HEK293 (cell line): ENCODE data around the gene SLC35G3.

Source experiments
- BCL11B ChIP-seq: fragments of 450-650 bp; formaldehyde crosslinking; IDR thresholded peaks from 2 replicates; pipeline ENCODE4 v1.5.1; 2016; ENCODE audit warnings: low read depth, missing biosample characterization, missing genetic modification characterization
- CTCF ChIP-seq: fragments of 450-650 bp; formaldehyde crosslinking; IDR thresholded peaks from 2 replicates; pipeline ENCODE4 v1.5.1; 2016; ENCODE audit warnings: missing biosample characterization, missing genetic modification characterization
- YY1 ChIP-seq: fragments of 450-650 bp; formaldehyde crosslinking; IDR thresholded peaks from 2 replicates; pipeline ENCODE4 v1.5.1; 2018; ENCODE audit warnings: missing biosample characterization, missing genetic modification characterization
- ZBTB1 ChIP-seq: fragments of 450-650 bp; formaldehyde crosslinking; IDR thresholded peaks from 2 replicates; pipeline ENCODE4 v1.5.1; 2016; ENCODE audit warnings: missing biosample characterization, missing genetic modification characterization
- ZNF175 ChIP-seq: fragments of 450-650 bp; formaldehyde crosslinking; IDR thresholded peaks from 2 replicates; pipeline ENCODE4 v1.5.1; 2016; ENCODE audit warnings: missing biosample characterization, missing genetic modification characterization
- ZNF274 ChIP-seq, 2 experiments: fragments of 200-500 bp in 1 of 2; fragments of 450-650 bp in 1 of 2; sonication (Bioruptor generic) in 1 of 2; formaldehyde crosslinking in 1 of 2; IDR thresholded peaks; 2 replicates each; pipeline versions ENCODE4 v1.5.1 to v1.6.1; 2014 to 2016; ENCODE audit warnings: borderline replicate concordance in 1 of 2, inconsistent platforms in 1 of 2, low read length in 1 of 2, missing biosample characterization in 1 of 2, missing genetic modification characterization in 1 of 2
- ZNF280C ChIP-seq: fragments of 450-650 bp; formaldehyde crosslinking; IDR thresholded peaks from 2 replicates; pipeline ENCODE4 v1.5.1; 2016; ENCODE audit warnings: missing biosample characterization, missing genetic modification characterization
- ZNF335 ChIP-seq: fragments of 450-650 bp; formaldehyde crosslinking; conservative IDR thresholded peaks from 2 replicates; pipeline ENCODE4 v1.5.1; 2016; ENCODE audit warnings: missing biosample characterization, missing genetic modification characterization
- ZNF48 ChIP-seq: fragments of 450-650 bp; formaldehyde crosslinking; IDR thresholded peaks from 2 replicates; pipeline ENCODE4 v1.5.1; 2016; ENCODE audit warnings: missing biosample characterization, missing genetic modification characterization
- ZNF660 ChIP-seq: fragments of 450-650 bp; IDR thresholded peaks from 2 replicates; pipeline ENCODE4 v1.5.1; 2018; ENCODE audit warnings: missing biosample characterization, mild to moderate bottlenecking, missing genetic modification characterization

GRCh38 chr17:35224436-35224835 lies 30.2 kb upstream of the SLC35G3 start:
- TF ChIP-seq BCL11B (tag by site-specific recombination) (no peak), ZNF274 (IDR thresholded peaks at IDR 0.05; ENCODE audit: low read length) (no peak), ZNF274 (tag by site-specific recombination; IDR thresholded peaks at IDR 0.05; ENCODE audit: borderline replicate concordance) (no peak), ZNF48 (tag by site-specific recombination) (no peak), ZNF280C (tag by site-specific recombination) (no peak), ZNF660 (tag by site-specific recombination) (no peak), ZNF335 (tag by site-specific recombination) (no peak), ZBTB1 (tag by site-specific recombination) (no peak), YY1 (tag by site-specific recombination) (no peak), CTCF (no peak), ZNF175 (no peak)
